Measurements from ENCODE around the gene NHLH2. TPM values are rescaled to one million over a fixed set of nuclear protein-coding genes. Genes with fewer than 3 reads are reported as not detected.

The NHLH2 gene
- total RNA-seq, 4 donors from 2014 or later = 0.21 TPM; not detected in 3

GRCh38 chr1:115873184-115873583 is 32.3 kb upstream of the NHLH2 start:
- no peak for TF ChIP-seq CTCF (IDR thresholded peaks at IDR 0.05)
- TF ChIP-seq POLR2A (IDR thresholded peaks at IDR 0.05) = no peak
- no peak for TF ChIP-seq EP300 (IDR thresholded peaks at IDR 0.05)
- Histone ChIP-seq H3K4me1 (no peaks in the 10 kb centered on the region), H3K36me3 (no peaks in the 10 kb centered on the region), H3K4me3 (no peak overlapping the region), H3K9me3 (no peaks in the 10 kb centered on the region), H3K27ac (no peak overlapping the region), H3K27me3 (no peaks in the 10 kb centered on the region)
- no peak for DNase-seq (ENCODE audit: low spot score in 2 of 2)
- 60 to 65% methylated on average over 2 of the region's 2 CpGs for WGBS, 2 donors

GRCh38 chr1:115869064-115869463 is 28.1 kb upstream of the NHLH2 start:
- TF ChIP-seq EP300 (IDR thresholded peaks at IDR 0.05) = no peak
- no peak for TF ChIP-seq POLR2A (IDR thresholded peaks at IDR 0.05)
- no peak for TF ChIP-seq CTCF (IDR thresholded peaks at IDR 0.05)
- Histone ChIP-seq H3K9me3 (no peaks in the 10 kb centered on the region), H3K4me1 (no peaks in the 10 kb centered on the region), H3K27me3 (no peaks in the 10 kb centered on the region), H3K27ac (no peak overlapping the region), H3K36me3 (no peaks in the 10 kb centered on the region), H3K4me3 (no peak overlapping the region)
- 62% methylated on average over 5 of the region's 5 CpGs for WGBS, 2 donors
- DNase-seq (ENCODE audit: low spot score in 2 of 2) = no peak

- H3K4me3 ChIP-seq = no peak overlapping the region
Measured at GRCh38 chr1:115867216-115867615, 26.3 kb upstream of the NHLH2 start.

GRCh38 chr1:115865704-115866380 is 24.9 kb upstream of the NHLH2 start:
- no peak overlapping the region for H3K27ac ChIP-seq

More at GRCh38 chr1:115867216-115867615, 26.3 kb upstream of the NHLH2 start:
- no peaks in the 10 kb centered on the region for H3K36me3 ChIP-seq
- DNase-seq (ENCODE audit: low spot score in 2 of 2) = no peak
- H3K27me3 ChIP-seq = no peaks in the 10 kb centered on the region
- TF ChIP-seq EP300 (IDR thresholded peaks at IDR 0.05) (no peak), CTCF (IDR thresholded peaks at IDR 0.05) (no peak), POLR2A (IDR thresholded peaks at IDR 0.05) (no peak)
- H3K27ac ChIP-seq = no peak overlapping the region
- H3K9me3 ChIP-seq = no peaks in the 10 kb centered on the region
- H3K4me1 ChIP-seq = no peaks in the 10 kb centered on the region
- 81 to 88% methylated on average over 1 of the region's 1 CpG for WGBS, 2 donors

More at GRCh38 chr1:115865704-115866380, 24.9 kb upstream of the NHLH2 start:
- Histone ChIP-seq H3K36me3 (no peaks in the 10 kb centered on the region), H3K4me3 (no peak overlapping the region), H3K27me3 (no peaks in the 10 kb centered on the region), H3K9me3 (no peaks in the 10 kb centered on the region), H3K4me1 (no peaks in the 10 kb centered on the region)
- TF ChIP-seq EP300 (IDR thresholded peaks at IDR 0.05) = no peak
- TF ChIP-seq POLR2A (IDR thresholded peaks at IDR 0.05) = no peak
- no peak for TF ChIP-seq CTCF (IDR thresholded peaks at IDR 0.05)
- WGBS, 2 donors = 31 to 33% methylated on average over 4 of the region's 4 CpGs
- no peak for DNase-seq (ENCODE audit: low spot score in 2 of 2)
